GM23248 (cell line): ENCODE measurements around the gene IGSF1. TPM values are rescaled to one million over a fixed set of nuclear protein-coding genes. Genes with fewer than 3 reads are reported as not detected.

ENCODE experiments used
- DNase-seq: peaks from one replicate; pipeline ENCODE4 v3.0.0-alpha.2; 2015
- H2AFZ ChIP-seq: fragments of 200-600 bp; sonication (generic); 2 replicates; pipeline ENCODE4 v1.6.1; 2016; ENCODE audit warnings: antibody characterized with exemption
- H3F3A ChIP-seq: fragments of 200-600 bp; sonication (generic); 2 replicates; pipeline ENCODE4 v1.6.1; 2016; ENCODE audit warnings: mild to moderate bottlenecking, antibody characterized with exemption, mixed run types; ENCODE audit not compliant: insufficient read depth
- H3K27ac ChIP-seq: fragments of 200-600 bp; sonication (generic); 2 replicates; pipeline ENCODE4 v1.5.1; 2016; ENCODE audit warnings: mild to moderate bottlenecking
- H3K27me3 ChIP-seq: fragments of 200-600 bp; sonication (generic); replicated peaks from 2 replicates; pipeline ENCODE4 v1.6.1; 2016; ENCODE audit warnings: mild to moderate bottlenecking; ENCODE audit not compliant: insufficient read depth
- H3K36me3 ChIP-seq: fragments of 200-600 bp; sonication (generic); 2 replicates; pipeline ENCODE4 v1.6.1; 2016; ENCODE audit warnings: low read depth, mild to moderate bottlenecking
- H3K4me1 ChIP-seq: fragments of 200-600 bp; sonication (generic); 2 replicates; pipeline ENCODE4 v1.6.1; 2016; ENCODE audit warnings: mild to moderate bottlenecking; ENCODE audit not compliant: insufficient read depth
- H3K4me2 ChIP-seq: fragments of 200-600 bp; sonication (generic); one replicate; pipeline ENCODE4 v1.6.1; 2016; ENCODE audit warnings: mild to moderate bottlenecking; ENCODE audit not compliant: unreplicated experiment
- H3K4me3 ChIP-seq: fragments of 200-600 bp; sonication (generic); 2 replicates; pipeline ENCODE4 v1.5.1; 2016; ENCODE audit warnings: mild to moderate bottlenecking
- H3K79me2 ChIP-seq: fragments of 200-600 bp; sonication (generic); 2 replicates; pipeline ENCODE4 v1.6.1; 2016; ENCODE audit warnings: mild to moderate bottlenecking; ENCODE audit not compliant: insufficient read depth
- H3K9ac ChIP-seq: fragments of 200-600 bp; sonication (generic); 2 replicates; pipeline ENCODE4 v1.6.1; 2016; ENCODE audit warnings: mild to moderate bottlenecking
- H3K9me2 ChIP-seq: fragments of 200-600 bp; sonication (generic); 2 replicates; pipeline ENCODE4 v1.6.1; 2016; ENCODE audit warnings: mixed run types, mild to moderate bottlenecking, moderate library complexity; ENCODE audit not compliant: insufficient read depth
- H3K9me3 ChIP-seq: fragments of 200-600 bp; sonication (generic); one replicate; pipeline ENCODE4 v1.6.1; 2017; ENCODE audit warnings: low read depth
- H4K20me1 ChIP-seq: fragments of 200-600 bp; sonication (generic); 2 replicates; pipeline ENCODE4 v1.6.0; 2016; ENCODE audit not compliant: insufficient read depth
- EZH2 ChIP-seq: fragments of 200-600 bp; sonication (generic); IDR thresholded peaks from 2 replicates; pipeline ENCODE4 v1.6.1; 2018; ENCODE audit warnings: antibody characterized with exemption, mild to moderate bottlenecking; ENCODE audit not compliant: insufficient read depth, poor library complexity, severe bottlenecking
- EZH2phosphoT487 ChIP-seq: fragments of 200-600 bp; sonication (generic); IDR thresholded peaks from 2 replicates; pipeline ENCODE4 v1.6.1; 2018; ENCODE audit warnings: antibody characterized with exemption, moderate library complexity, mild to moderate bottlenecking, low read depth; ENCODE audit not compliant: insufficient read depth
- WGBS, 2 experiments: methylation state at CpG; one replicate each; pipeline ENCODE4 v1.1.6; 2015 to 2017; ENCODE audit warnings: low lambda C conversion rate in 2 of 2, low coverage in 1 of 2; ENCODE audit errors: missing lambda C conversion rate in 2 of 2; 5-methylcytosine and 5-hydroxymethylcytosine counted together
- in situ Hi-C: fragments of 300-500 bp; cut with MboI; formaldehyde crosslinking; loops from 2 replicates; pipeline ENCODE4 v1.15.0; 2020
- polyA plus RNA-seq: library from polyadenylated mRNA; unstranded; fragments of >200 nt; fragmentation: Nextera tagmentation; extraction: Ambion mirVana; gene quantifications from 2 replicates; pipeline ENCODE4 v1.2.1, GENCODE V29; 2016
- total RNA-seq: library from RNA; depleted of rRNA; stranded (reverse); fragments of >200 nt; shearing (Covaris generic); gene quantifications from 2 replicates; pipeline ENCODE4 v1.2.3, GENCODE V29; 2014

Gene IGSF1
- total and polyA plus RNA-seq, 2 experiments from 2014 or later = not detected

GRCh38 chrX:131322651-131323050 lies 33.5 kb upstream of the IGSF1 start:
- TF ChIP-seq EZH2 = no peak
- no peak for TF ChIP-seq EZH2phosphoT487
- Histone ChIP-seq H3K27ac (no peak overlapping the region), H3K36me3 (no peaks in the 10 kb centered on the region), H3K9me3 (no peaks in the 10 kb centered on the region), H3K9me2 (no peaks in the 10 kb centered on the region), H3K9ac (no peak overlapping the region), H4K20me1 (no peaks in the 10 kb centered on the region), H3K27me3 (no peaks in the 10 kb centered on the region), H2AFZ (no peak overlapping the region), H3K4me1 (no peaks in the 10 kb centered on the region), H3F3A (no peaks in the 10 kb centered on the region), H3K4me2 (no peak overlapping the region), H3K79me2 (no peaks in the 10 kb centered on the region), H3K4me3 (no peak overlapping the region)
- DNase-seq = no peak
- WGBS, 2 experiments = 11 to 15% methylated on average over 3 of the region's 3 CpGs
- in situ Hi-C loops = no loop called here

GRCh38 chrX:131317326-131317725 lies 28.2 kb upstream of the IGSF1 start:
- Histone ChIP-seq H3K9ac (no peak overlapping the region), H4K20me1 (no peaks in the 10 kb centered on the region), H3K79me2 (no peaks in the 10 kb centered on the region), H3K36me3 (no peaks in the 10 kb centered on the region), H3K27me3 (no peaks in the 10 kb centered on the region), H3K27ac (no peak overlapping the region), H2AFZ (no peak overlapping the region), H3K4me1 (no peaks in the 10 kb centered on the region), H3K4me2 (no peak overlapping the region), H3K9me3 (no peaks in the 10 kb centered on the region), H3F3A (no peaks in the 10 kb centered on the region), H3K9me2 (no peaks in the 10 kb centered on the region), H3K4me3 (no peak overlapping the region)
- in situ Hi-C loops = no loop called here
- DNase-seq = no peak
- 28 to 30% methylated on average over 4 of the region's 4 CpGs for WGBS, 2 experiments
- TF ChIP-seq EZH2 = no peak
- TF ChIP-seq EZH2phosphoT487 = no peak

- Histone ChIP-seq H3K27me3 (no peaks in the 10 kb centered on the region), H3F3A (no peaks in the 10 kb centered on the region), H3K9me3 (no peaks in the 10 kb centered on the region), H2AFZ (no peak overlapping the region), H3K4me1 (no peaks in the 10 kb centered on the region), H3K79me2 (no peaks in the 10 kb centered on the region), H3K4me3 (no peak overlapping the region), H3K4me2 (no peak overlapping the region), H3K27ac (no peak overlapping the region), H3K9me2 (no peaks in the 10 kb centered on the region), H4K20me1 (no peaks in the 10 kb centered on the region), H3K36me3 (no peaks in the 10 kb centered on the region), H3K9ac (no peak overlapping the region)
- no peak for DNase-seq
- in situ Hi-C loops = no loop called here
- 0 to 11% methylated on average over 1 of the region's 1 CpG for WGBS, 2 experiments
- no peak for TF ChIP-seq EZH2
- TF ChIP-seq EZH2phosphoT487 = no peak
Measured at GRCh38 chrX:131316260-131316659, 27.2 kb upstream of the IGSF1 start.

GRCh38 chrX:131308980-131309379 lies 19.9 kb upstream of the IGSF1 start:
- Histone ChIP-seq H3K27ac (no peak overlapping the region), H3F3A (no peaks in the 10 kb centered on the region), H3K4me2 (no peak overlapping the region), H3K27me3 (no peaks in the 10 kb centered on the region), H3K36me3 (no peaks in the 10 kb centered on the region), H3K9me3 (no peaks in the 10 kb centered on the region), H3K9me2 (no peaks in the 10 kb centered on the region), H4K20me1 (no peaks in the 10 kb centered on the region), H3K4me1 (no peaks in the 10 kb centered on the region), H3K79me2 (no peaks in the 10 kb centered on the region), H2AFZ (no peak overlapping the region), H3K9ac (no peak overlapping the region), H3K4me3 (no peak overlapping the region)
- DNase-seq = no peak
- TF ChIP-seq EZH2 (no peak), EZH2phosphoT487 (no peak)
- in situ Hi-C loops = no loop called here

GRCh38 chrX:131306601-131307000 lies 17.5 kb upstream of the IGSF1 start:
- H3K27ac ChIP-seq = no peak overlapping the region
- in situ Hi-C loops = no loop called here
- 27 to 33% methylated on average over 1 of the region's 1 CpG for WGBS, 2 experiments
- H3K36me3 ChIP-seq = no peaks in the 10 kb centered on the region
- H4K20me1 ChIP-seq = no peaks in the 10 kb centered on the region
- no peak overlapping the region for H2AFZ ChIP-seq
- H3K9me3 ChIP-seq = no peaks in the 10 kb centered on the region
- no peak overlapping the region for H3K4me3 ChIP-seq
- H3F3A ChIP-seq = no peaks in the 10 kb centered on the region
- no peak overlapping the region for H3K9ac ChIP-seq
- no peaks in the 10 kb centered on the region for H3K4me1 ChIP-seq
- H3K79me2 ChIP-seq = no peaks in the 10 kb centered on the region
- no peaks in the 10 kb centered on the region for H3K27me3 ChIP-seq
- no peak overlapping the region for H3K4me2 ChIP-seq
- H3K9me2 ChIP-seq = no peaks in the 10 kb centered on the region
- DNase-seq = no peak
- no peak for TF ChIP-seq EZH2phosphoT487
- TF ChIP-seq EZH2 = no peak
